GM19099 (cell line): ENCODE results near the gene LRG1.

Experiments used
- POLR2A ChIP-seq: IDR thresholded peaks from 3 replicates; pipeline ENCODE4 v1.6.1; 2011; ENCODE audit warnings: low read depth; ENCODE audit not compliant: insufficient read length; ENCODE audit errors: extremely low read depth

The LRG1 gene

DNA sequence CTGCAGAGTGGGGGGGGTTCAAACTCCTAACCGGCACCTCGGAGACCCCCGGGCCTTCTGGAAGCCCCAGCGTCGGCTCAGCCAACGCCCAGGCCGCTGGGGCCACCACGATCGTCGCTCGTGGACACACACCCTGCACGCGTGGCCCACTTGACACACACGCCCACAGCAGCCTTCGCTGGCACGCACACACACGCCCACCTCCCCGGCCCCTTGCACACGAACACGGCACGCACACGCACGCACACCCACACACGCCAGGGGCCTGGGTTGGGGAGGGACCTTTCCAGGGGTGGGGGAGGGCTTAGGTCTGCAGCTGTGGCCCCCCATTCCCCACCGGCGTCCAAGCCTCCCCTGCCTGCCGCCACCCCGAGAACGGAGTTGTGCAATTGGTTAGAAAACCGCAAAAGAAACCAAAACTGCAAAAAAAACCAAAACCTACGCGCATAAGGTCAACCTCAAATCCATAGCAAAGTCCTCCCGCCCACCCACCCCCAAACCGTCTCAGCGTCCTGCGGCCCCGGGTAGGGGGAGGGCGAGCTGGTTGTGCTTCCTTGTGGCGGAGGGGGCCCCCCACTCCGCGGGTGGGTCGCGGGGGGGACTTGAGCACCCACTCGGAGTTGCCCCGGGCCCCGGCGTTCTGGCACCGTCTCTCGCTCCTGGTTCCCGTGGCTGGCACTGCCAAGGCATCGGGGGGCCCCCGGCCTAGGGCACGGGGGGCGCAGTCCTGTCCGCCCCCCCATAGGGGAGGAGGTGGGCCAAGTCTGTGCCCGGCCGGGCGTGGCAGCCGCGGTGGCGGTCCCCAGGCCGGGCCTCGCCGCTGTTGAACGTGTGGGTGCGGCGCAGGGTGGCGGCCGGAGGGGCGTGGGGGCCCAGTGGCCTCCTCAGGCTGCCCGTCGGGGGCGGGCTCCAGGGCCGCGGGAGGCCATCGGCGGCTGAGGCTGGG is 3.3 kb upstream of the LRG1 start:
- no peak for TF ChIP-seq POLR2A

- no peak for TF ChIP-seq POLR2A
These were observed 1.4 kb upstream of the LRG1 start for GRCh38 chr19:4541114-4541805.

- TF ChIP-seq POLR2A: no peak
These were observed 605 bp downstream of the LRG1 start for GRCh38 chr19:4539169-4539692.

- no peak for TF ChIP-seq POLR2A
These were observed 1.3 kb downstream of the LRG1 start for GRCh38 chr19:4538601-4538954.

- TF ChIP-seq POLR2A: no peak
These were observed 1.8 kb downstream of the LRG1 start for GRCh38 chr19:4537953-4538600.

- TF ChIP-seq POLR2A: no peak
These were observed 3.0 kb downstream of the LRG1 start for GRCh38 chr19:4536798-4537197.

DNA sequence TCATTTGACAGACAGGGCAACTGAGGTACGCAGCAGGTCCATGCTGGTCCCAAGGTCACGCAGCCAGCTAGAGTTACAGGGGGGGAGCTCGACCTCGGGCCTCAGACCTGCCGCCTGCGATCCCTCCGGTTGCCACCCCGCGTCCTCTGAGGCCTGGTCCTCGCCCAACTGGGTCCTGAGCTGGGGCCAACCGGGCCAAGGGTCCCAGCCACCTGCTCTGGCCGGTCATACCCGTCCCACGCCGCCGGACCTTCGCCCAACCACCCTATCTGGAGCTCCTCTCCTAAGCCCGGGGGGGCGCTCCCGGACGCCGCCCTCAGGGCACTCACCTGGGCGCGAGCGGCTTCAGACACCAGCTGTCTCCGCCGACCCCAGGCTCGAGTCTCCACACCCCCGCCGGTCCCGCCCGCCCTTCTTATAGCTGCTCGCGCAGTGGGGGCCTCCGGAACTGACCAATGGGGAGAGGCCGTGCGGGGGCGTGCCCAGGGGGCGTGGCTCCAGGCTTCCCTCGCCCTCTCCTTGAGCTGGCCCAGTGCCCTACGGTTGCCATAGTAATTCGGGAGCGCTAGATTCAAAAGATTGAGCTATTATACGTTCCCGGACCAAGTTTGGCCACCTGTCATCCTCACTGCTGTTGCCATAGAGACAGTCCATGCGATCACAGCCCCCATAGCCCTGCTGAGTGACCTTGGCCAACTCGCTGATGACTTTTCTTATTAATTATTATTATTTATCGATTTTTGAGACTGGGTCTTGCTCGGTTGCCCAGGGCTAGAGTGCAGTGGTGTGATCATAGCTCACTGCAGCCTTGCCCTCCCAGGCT is 4.8 kb downstream of the LRG1 start, which contains the start of gene PLIN5:
PLIN5 (minus strand) TSS at position 389 of the 823 bp plus-strand sequence. CDS start 1,150 bp downstream, outside the sequence.
- TF ChIP-seq POLR2A: no peak

- TF ChIP-seq POLR2A: no peak
These were observed 5.9 kb downstream of the LRG1 start for GRCh38 chr19:4533835-4534424.

DNA sequence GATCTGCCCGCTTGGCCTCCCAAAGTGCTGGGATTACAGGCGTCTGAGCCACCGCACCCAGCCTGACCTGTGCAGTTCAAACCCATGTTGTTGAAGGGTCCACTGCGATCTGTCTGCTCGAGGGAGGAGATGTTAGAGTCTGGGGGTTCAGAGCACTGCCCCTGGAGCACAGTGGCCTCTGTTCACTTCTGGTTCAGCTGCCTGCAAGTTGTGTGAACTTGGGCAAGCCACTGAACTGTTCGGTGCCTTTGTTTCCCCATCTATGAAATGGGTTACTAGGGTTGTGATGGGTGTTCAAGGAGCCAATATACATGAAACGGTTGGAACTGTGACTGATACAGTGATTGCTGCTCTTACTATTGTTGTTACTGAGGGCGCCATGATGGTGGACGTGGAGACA is 6.5 kb downstream of the LRG1 start:
- TF ChIP-seq POLR2A: no peak

DNA sequence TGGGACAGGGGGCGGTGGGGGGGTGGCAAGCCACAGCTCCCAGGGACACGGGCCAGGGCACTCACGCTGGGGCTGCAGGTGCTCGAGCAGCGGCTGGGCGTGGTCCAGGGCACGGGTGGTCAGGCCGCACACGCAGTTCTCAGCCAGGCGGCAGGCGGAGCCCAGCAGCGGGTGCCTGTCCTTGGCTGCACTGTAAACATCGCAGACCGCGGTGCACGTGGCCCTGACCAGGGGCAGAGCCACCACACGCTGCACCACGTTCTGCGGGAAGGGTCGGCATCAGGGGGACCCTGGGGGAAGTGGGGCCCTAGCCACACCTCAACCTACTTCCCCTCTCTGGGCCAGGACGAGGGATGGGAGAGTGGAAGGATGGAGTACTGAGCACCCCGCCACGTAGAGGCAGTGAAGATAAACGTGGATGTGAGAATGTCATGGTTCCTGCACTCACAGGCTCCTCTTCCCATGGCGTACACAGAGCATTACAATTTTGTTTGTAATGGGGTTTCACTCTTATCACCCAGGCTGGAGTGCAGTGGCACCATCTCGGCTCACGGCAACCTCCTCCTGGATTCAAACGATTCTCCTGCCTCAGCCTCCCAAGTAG is 8.2 kb downstream of the LRG1 start:
- TF ChIP-seq POLR2A: no peak

DNA sequence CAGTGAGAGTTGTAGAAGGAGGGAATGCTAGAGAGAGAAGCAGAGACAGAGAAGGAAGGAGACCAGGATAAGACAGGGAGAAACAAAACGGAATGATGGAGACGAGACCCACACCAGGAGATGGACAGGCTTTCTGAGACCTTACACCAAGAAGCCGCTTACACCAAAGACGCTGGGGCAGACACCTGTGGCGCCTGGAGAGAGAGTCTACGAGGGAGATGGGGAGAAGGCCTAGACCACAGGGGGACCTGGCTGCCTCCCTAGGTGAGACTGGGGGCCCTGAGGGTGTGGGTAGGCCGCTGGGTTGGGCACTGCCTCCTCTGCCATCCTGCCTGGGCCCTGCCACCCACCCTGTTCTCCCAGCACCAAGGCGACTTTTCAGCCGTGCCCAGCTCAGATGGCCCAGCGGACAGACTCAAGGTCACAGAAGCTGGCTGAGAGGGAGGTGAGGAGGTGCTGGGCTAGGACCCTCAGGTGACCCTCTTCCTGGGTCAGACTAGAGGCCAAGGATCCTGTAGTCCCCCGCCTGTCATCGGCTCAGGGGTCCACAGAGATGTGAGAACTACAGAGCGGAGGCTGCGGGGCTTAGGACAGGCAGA is 9.8 kb downstream of the LRG1 start:
- TF ChIP-seq POLR2A: no peak

GRCh38 chr19:4528843-4529242 is 11.0 kb downstream of the LRG1 start:
- no peak for TF ChIP-seq POLR2A

- TF ChIP-seq POLR2A: no peak
These were observed 14.3 kb downstream of the LRG1 start for GRCh38 chr19:4525563-4526002.
